Gastroesophageal sphincter (tissue), 3 donors: ENCODE measurements around the gene IMMT.

Source experiments
- EP300 ChIP-seq: sonication (generic); formaldehyde crosslinking; IDR thresholded peaks from one replicate; pipeline ENCODE4 v1.6.1; 2017; ENCODE audit warnings: antibody characterized with exemption, mild to moderate bottlenecking
- POLR2A ChIP-seq, 2 donors: fragments of 450-650 bp; IDR thresholded peaks; one replicate each; pipeline ENCODE4 v1.6.1; 2017; ENCODE audit warnings: antibody characterized with exemption in 2 of 2, mild to moderate bottlenecking in 2 of 2, moderate library complexity in 1 of 2
- POLR2AphosphoS5 ChIP-seq: sonication (generic); formaldehyde crosslinking; IDR thresholded peaks from one replicate; pipeline ENCODE4 v1.6.1; 2017; ENCODE audit warnings: antibody characterized with exemption
- TF ChIP-seq, protein P1 (sequence below), 4 experiments: fragments of 200-600 bp in 2 of 4; fragments of 450-650 bp in 2 of 4; sonication (generic) in 1 of 4; IDR thresholded peaks; one replicate each; pipeline ENCODE4 v1.5.1; 2017 to 2019; ENCODE audit warnings: antibody characterized with exemption in 4 of 4, mild to moderate bottlenecking in 2 of 4, moderate library complexity in 2 of 4

DNA sequence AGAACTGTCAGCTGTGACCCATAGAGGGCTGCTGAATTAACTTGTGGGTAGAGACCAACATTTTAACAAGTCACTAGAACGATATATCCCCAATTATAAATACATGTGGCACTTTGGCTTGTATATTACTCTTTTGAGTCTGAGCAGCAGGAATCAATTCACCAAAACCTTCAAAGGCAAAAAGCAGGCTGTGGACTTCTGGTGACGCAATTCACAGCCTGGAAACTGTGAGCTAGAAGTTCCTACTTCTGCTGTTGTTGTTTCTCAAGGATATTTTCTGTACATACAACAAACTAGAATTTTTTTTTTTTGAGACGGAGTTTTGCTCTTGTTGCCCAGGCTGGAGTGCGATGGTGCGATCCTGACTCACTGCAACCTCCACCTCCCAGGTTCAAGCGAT is 52.0 kb downstream of the IMMT start:
- TF ChIP-seq POLR2AphosphoS5 (no peak), EP300 (no peak), POLR2A (IDR thresholded peaks at IDR 0.05) (no peak)
- TF ChIP-seq, protein P1, sequence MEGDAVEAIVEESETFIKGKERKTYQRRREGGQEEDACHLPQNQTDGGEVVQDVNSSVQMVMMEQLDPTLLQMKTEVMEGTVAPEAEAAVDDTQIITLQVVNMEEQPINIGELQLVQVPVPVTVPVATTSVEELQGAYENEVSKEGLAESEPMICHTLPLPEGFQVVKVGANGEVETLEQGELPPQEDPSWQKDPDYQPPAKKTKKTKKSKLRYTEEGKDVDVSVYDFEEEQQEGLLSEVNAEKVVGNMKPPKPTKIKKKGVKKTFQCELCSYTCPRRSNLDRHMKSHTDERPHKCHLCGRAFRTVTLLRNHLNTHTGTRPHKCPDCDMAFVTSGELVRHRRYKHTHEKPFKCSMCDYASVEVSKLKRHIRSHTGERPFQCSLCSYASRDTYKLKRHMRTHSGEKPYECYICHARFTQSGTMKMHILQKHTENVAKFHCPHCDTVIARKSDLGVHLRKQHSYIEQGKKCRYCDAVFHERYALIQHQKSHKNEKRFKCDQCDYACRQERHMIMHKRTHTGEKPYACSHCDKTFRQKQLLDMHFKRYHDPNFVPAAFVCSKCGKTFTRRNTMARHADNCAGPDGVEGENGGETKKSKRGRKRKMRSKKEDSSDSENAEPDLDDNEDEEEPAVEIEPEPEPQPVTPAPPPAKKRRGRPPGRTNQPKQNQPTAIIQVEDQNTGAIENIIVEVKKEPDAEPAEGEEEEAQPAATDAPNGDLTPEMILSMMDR (IDR thresholded peaks at IDR 0.05), result no peak
